ENCODE measurements around the gene CACNA2D3.

CACNA2D3 gene

DNA sequence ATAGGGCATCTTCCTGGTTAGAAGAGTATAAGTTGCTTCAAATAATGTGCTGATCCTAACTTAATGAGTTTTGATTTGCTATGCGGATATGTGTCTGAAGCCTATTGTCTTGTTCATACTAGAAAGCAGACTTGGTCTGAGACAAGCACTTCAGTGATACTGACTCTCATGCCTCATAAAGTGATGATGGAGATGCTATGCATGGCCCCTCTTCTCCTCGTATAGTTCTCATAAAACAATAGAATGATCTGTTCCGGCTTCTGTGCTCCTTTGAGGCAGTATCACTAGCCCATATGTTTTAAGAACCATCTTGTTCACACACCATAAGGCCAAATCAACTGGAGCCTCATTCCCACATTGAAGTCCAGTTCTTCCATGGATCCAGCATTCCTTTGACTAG lies 583.4 kb downstream of the CACNA2D3 start:
- DNase-seq = no peak

DNA sequence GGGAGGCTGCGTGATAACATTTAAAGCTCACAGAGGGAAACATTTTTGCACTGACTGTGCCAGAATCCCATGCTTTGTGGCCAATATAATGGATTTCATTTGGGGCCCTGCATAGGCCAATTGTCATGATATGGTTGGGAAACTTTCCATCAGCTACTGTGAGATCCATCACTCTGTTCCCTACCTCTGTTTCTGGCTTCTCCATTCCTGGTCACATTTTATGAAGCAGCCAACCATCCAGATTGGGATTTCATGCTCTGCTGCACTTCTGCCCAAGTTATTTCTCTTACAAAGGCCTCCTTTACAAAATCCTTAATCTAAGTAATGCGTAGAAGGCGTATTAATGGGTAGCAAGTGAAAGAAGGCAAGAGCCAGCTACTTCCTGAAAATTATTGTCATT lies 584.4 kb downstream of the CACNA2D3 start:
- DNase-seq = no peak

DNA sequence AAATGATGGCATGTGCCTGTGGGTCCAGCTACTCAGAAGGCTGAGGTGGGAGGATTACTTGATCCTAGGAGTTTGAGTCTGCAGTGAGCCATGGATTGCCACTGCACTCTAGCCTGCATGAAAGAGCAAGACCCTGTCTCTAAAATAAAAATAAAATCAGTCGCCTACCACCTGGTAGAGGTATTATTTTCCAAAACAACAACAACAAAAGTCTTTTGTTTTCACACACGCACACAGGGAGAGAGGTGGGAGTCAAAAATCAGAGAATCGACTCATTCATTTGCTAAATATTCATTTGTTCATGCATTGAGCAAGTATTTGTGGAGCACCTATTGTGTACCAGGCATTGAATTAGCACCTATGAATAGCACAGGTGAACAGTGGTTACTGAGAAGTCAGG lies 587.4 kb downstream of the CACNA2D3 start:
- DNase-seq = no peak

DNA sequence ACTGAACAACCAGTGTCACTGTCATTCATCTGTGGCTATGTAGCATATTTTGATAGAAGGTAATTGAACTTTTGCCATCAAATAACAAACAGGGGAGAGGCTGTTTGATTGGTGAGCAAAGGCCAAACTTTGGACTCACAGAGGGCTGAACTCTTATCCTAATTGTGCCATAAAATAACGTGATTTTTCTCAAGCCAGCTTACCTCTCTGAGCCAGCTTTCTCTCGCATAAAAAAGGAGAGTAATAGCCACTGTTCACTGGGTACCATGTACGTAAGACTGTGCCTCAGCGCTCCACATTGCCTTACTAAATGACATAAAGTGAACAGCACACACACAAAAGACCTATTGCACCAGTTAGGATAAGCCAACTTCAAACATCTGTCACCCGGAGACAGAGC lies 588.6 kb downstream of the CACNA2D3 start:
- DNase-seq = no peak

DNA sequence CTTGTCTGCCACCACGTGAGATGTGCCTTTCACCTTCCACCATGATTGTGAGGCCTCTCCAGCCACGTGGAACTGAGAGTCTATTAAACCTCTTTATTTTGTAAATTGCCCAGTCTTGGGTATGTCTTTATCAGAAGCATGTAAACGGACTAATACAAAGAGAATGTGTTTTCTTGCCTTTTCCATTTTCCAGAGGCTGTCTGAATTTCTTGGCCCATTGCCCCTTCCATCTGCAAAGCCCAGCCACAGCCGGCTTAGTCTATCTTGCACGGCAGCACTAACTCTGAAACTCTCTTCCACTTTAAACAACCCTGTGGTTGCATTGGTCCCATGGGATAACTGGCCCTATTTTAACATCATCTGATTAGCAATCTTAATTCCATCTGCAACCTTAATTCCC lies 590.2 kb downstream of the CACNA2D3 start:
- DNase-seq = no peak

DNA sequence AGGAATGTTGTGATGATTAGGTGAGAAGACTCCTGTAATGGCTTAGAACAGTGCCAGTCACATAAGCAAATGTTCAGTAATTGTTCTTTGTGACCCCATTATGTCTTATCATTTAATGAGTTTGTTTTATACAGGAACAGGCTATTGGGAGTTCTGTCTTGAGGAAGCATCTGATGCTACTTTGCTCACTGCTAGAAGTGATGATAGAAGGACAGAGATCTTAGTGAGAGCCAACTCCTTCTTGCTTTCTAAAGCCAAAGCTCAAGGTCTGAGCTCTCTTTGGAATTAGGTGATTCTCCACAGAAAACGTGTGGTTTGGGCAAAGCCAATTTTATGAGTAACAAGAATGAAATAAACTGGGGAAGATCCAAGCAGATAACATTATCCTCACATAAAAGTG lies 590.7 kb downstream of the CACNA2D3 start:
- no peak for DNase-seq

DNA sequence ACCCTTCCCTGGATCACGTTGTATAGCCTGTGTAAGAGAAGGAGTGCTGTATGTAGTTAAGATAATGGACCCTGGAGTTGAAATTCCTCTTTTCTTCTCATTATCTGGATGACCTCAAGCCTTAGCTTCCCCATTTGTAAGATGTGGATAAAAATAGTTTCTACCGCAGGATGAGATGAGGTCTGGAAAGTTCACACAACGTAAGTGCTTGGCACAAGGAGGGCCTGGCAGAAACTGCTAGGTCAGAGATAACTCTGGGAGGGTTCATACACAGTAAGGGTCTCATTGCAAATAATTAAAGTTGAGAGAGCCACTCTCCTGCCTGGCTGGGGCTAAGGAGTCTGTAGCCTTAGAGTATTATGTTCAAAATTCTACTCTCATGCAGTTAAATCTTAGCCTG lies 591.1 kb downstream of the CACNA2D3 start:
- DNase-seq = no peak

DNA sequence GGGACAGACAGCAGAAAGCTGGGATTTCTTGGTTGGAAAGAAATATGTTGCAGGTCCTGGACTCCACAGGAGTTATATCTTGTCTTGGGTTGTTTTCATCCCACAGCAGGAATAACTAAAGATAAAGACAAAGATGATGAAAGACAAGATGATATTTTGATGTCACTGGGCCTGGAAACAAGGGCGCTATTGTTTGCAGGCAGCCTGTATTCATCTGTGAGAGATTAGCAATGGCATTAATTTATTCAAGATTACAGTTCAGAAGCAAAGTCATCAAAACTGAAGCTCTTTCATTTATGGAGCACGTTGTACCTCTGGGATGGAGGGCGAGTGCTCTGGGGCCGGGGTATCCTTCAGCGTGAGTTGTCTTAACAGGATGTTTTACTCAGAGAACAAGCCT lies 591.7 kb downstream of the CACNA2D3 start:
- DNase-seq = no peak

DNA sequence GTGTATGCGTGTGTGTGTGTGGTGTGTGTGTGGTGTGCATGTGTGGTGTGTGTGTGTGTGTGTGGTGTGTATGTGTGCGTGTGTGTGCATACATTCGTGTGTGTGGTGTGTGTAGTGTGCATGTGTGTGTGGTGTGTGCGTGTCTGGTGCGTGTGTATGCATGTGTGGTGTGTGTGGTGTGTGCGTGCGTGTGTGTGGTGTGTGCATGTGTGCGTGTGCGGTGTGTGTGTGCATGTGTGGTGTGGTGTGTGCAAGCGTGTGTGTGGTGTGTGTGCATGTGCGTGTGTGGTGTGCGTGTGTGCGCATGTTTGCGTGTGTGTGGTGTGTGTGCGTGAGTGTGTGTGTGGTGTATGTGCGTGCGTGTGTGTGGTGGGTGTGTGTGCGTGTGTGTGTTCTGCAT lies 595.2 kb downstream of the CACNA2D3 start:
- DNase-seq = no peak

DNA sequence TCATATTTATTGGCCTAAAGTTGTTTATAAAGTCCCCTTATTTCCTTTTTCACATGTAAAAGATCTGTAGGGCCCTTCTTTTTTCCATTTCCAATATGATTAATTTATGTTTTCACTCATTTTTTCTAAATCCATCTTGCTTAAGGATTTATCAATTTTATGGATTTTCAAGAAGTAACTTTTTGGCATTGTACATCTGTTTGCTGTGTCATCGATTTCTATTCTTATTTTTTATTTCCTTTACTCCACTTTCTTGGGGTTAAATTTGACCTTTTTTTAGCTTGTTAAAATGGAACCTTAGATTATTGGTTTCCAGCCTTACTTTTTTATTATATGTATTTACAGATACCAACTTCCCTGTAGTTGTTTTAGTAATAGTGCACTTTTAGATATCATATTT lies 597.6 kb downstream of the CACNA2D3 start:
- DNase-seq = no peak

DNA sequence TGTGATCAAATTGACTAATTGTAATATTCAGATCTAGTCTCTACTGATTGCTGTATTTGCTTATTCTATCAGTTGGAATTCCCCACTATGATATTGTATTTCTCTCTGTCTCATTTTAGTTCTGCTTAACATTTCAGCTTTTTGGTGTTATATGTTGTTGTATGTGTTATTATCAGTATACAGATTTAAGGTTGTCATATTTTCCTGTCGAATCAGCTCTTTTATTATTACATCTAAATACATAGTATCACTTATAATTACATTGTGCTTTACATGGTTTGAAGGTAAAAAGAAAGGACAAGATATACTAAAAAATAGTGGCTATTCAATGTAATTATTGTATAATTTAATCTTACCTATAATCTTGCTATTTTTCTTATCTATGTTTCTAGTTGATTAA lies 598.3 kb downstream of the CACNA2D3 start:
- no peak for DNase-seq

DNA sequence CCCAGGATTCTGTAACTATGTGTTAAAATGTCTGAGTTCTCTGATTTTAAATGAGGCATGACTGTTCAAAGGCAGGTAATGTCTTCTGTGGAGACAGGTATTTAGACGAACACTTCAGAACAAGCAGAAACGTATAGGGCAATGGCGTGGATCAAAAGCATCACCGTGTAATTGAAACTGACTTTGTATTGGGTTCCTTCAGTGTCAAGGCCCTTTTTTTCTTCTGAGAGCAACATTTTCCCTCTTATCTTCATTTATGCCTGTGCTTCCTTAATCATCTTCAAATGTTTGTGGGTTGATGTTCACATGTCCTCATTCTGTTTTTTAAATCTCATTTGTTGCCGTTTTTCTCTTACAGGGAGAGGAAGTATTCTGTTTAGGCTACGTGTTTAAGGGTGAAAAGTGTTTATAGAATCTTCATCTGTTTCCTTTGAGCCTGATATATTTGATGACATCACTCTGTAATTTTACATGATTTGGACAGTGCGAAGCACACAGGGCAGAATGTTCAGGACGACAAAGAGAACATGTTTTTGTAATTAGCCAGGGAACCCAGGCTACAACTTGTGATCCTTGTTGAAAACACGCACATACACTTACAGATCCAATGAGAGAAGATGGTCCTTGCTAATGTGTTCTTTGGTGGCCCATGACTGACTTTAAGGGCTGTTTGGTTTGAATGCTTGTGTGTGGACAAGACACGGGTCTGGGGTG lies 609.5 kb downstream of the CACNA2D3 start:
- no peak for DNase-seq

DNA sequence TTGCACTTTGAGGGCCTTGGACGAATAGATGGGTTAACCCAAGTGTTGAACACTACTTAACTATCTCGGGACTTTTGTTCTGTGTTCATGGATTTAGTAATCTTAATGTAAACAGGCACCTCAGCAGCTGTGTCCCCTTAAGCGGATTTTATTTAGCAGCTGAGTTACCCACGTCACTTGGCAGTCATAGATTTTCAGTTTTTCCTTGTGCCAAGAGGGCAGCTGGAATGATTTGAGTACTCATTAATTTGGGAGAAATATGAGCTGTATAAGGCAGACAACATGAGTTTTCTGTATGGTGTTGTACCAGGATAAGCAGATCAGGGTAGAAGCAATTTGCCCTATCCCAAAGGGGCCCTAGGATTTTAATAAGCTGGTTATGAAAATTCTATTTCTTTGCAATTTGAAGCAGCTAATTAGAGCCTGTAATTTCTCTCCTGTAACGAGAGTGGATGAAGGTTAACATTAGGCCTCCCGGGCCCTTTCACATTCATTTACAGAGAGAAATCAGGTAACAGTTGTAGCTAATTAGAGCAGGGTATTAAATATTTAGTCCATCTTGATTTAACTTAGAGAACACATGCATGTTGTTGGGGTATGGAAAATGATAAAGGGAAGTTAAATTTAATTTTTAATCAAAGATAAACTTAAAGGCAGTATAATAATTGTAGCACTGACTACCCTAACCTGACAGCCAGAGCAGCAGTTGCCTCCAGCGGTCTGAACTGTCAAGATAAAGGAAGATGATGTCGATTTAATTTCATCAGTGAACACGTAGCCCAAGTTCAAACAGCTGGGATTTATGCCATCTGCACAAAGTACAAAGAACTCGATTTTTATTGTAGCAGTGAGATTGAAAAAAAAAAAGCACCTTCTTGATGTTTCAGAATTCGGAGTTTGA lies 611.0 kb downstream of the CACNA2D3 start:
- no peak for DNase-seq

DNA sequence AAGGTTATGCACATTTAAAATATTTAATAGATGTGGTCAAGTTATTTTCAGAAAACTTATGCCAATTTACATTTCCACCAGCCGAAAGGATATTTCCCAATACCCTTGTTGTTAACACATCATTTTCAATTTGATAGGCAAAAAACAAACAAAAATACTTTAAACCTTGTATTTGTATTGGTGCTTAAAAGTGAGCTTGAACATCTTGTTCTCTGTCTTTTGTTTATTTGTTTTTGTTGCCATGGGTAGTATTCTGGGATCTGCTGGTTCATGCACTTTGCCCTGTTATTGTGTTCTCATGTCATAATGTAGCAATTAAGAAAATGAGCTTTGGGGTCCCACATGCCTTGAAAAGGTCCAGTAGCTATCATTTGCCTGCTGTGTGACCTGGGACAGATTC lies 614.1 kb downstream of the CACNA2D3 start:
- no peak for DNase-seq

DNA sequence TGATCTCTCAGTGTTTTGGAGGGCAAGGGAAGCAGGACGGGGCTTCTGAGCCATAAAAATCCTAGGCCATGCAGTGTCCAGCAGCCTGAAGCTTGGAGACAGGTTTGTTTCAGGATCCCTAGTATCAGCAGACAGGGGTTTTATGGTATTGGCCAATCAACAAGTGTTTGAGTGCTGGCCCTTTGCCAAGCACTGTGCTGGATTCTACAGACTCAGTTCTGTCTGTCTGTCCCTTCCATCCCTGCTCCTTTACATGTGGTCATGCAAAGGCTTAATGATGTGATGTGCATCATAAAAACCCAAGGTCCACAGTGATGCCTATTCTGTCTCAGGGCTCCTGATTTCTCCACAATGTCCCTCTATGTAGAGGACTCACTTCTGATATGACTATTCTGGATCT lies 621.4 kb downstream of the CACNA2D3 start:
- DNase-seq = no peak

DNA sequence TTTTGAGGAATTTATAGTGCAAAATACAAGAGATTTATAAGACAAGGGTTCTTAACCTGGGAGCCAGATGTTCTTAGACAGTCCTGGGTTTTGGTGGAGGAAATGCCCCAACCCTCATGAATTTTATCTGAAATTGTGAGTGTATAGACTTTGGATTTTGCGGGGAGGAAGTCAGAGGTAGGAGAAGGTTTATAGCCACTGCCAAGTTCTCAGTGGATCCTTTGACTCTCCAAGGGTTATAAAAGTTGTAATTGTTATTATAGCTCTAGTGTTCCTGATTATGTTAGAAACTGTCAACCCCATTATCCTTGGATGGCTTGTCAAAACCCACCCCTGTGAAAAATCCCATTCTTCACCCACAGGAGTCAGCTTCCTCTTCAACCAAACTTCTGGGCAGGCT lies 621.9 kb downstream of the CACNA2D3 start:
- no peak for DNase-seq

DNA sequence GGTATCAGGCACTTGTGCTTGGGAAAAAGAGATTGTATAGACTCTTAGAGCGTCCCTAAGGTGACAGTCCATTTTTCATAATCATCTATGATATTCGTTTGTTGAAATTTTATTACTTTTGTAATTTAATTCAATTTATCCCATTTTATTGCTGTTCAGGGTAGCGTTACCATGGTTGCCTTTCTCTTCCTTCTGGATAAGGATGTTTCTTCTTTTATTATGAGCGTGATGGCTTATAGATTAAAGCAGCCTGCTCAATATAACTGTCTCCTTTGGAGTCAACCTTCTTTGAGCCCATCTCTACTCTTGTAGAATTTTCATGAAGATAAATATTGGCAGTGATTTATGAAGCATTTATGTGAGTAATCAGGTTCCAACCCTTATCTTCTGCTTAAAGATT lies 623.5 kb downstream of the CACNA2D3 start:
- no peak for DNase-seq

DNA sequence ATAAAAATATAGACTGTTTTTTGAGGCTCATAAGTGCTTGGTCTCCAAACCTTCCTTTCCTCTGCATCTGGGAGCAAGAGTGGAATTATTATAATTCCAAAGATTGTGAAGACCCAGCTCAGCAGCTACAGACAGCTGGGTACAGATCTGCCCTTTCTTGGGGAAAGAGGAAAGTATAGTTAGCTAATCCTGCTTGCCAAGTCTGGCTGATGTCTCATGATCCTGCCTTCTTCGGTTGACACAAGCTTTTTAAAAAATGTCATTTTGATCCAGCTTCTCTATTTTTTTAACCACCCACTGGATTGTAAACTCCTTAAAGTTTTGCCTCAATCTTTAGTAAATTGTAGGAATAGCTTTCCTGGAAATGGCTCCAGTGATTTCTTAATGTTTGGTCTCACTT lies 624.4 kb downstream of the CACNA2D3 start:
- no peak for DNase-seq

DNA sequence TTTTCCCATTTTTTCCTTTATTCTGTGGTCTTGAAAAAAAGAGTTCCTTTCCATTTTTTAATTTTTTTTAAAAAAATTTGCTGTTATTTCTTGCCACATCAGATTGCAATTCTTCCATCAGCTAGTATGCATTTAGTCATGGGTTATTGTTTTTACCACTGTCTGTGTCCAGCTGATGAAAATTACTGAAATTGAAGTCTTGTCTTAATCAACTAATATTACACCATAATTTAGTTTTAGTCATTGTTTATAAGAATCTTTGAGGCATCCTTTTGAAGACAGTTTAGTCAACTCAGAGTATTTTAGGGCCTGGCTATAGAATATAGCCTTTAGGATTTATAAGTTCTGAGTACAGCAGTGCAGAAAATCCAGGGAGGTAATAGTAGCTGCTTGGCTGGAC lies 633.4 kb downstream of the CACNA2D3 start:
- no peak for DNase-seq

DNA sequence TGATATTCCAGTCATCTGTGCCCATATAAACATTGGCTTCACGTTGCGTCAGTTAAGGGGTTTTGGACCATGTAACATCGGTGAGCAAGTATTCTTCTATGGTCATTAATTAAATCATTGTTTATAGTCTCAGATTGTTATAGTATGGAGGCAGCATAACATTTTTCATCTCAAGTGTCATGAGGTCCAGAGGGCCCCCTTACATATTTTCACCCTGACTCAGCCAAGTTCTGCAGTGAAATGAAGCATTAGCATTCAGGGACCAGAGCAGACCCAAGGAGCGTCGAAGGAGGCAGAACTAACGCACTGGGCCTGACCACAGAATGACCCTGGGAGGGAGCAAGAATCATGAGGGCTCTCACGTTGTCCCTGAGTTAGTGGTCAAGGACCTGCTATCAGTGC lies 634.0 kb downstream of the CACNA2D3 start:
- DNase-seq = no peak

DNA sequence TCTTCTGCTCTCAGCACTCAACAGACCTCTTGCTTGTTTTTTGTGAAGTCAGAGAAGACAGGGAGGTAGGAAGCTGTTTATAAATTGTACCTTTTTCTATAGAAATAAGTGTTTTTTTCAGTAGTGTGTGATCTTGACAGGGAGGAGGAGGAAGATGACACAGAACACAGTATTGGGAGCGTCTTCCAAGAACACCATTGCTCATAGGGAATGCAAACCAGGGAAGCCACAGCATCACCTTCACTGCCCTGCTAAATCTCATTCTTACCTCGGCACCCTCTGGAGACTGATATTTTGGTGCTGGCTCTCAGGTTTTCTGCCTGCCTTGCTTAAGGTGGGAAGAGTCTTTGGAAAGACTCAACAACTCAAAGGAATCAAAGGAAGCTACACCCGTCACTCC lies 636.1 kb downstream of the CACNA2D3 start:
- no peak for DNase-seq

DNA sequence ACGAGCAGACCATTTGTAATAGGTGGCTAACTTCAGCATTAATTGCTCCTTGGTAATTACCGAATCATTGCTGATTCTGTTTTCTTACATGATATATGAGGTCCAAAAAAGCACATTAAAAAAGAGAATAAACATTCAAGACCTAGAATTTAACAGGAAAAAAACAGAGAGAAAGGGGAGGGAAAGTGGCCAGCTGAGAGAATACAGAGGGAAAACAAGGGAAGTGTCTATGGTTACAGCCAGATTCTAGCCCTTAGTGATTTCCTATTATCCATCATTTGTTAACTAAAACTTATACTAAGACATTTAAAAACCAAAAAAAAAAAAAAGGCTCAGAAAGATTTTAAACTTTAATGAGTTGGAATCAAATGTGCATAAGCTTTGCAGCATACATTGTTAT lies 636.8 kb downstream of the CACNA2D3 start:
- no peak for DNase-seq

DNA sequence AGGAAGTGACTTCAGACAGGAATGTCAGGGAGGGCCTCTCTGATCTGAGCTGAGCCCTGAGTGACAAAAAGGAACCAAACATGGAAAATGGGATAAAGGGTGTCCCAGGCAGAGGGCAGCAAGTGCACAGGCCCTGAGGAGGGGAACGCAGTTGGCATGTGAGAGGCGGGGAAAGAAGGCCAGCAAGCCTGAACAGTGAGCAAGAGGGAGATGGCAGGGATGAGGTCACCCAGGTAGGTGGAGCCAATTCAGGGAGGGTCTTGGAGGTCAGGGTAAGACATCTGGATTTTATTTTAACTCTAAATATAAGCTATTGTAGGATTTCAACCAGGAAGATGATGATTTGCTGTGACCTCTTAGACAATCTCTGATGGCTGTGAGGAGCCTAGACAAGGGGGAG lies 637.8 kb downstream of the CACNA2D3 start:
- DNase-seq = no peak

DNA sequence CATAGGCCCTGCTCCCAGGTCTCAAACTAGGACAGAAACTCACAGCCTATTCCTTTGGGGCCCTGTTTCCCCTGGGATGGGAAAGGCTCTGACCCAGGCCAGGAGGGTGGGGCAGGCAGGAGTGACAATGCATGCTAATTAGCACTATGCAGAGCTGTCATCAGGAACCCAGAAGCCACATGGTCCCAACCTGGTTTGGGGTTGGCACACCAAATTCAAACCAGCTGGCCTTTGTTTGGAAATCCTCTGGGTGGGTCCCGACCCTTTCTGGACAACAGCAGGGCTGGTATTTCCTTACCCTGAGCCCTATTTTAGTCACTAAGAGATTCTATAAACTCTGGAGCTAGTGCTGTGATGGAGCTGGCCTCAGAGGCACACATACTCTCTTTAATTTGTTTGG lies 639.3 kb downstream of the CACNA2D3 start:
- no peak for DNase-seq

Measured in inflammatory macrophage (primary cell).